Subcutaneous abdominal adipose tissue (tissue), 5 donors: ENCODE results near the gene BPIFB2.

Experiments used
- H3K27ac ChIP-seq: one replicate; pipeline ENCODE4 v1.7.0; 2013; ENCODE audit warnings: low read depth, mild to moderate bottlenecking, inconsistent platforms, low read length, moderate library complexity
- H3K27me3 ChIP-seq, 5 donors: one replicate each; pipeline ENCODE4 v1.7.0; 2013; ENCODE audit warnings: low read length in 5 of 5, inconsistent platforms in 1 of 5; ENCODE audit not compliant: control insufficient read depth in 5 of 5, insufficient read depth in 4 of 5
- H3K36me3 ChIP-seq, 5 donors: one replicate each; pipeline ENCODE4 v1.7.0; 2013; ENCODE audit warnings: low read length in 5 of 5; ENCODE audit not compliant: control insufficient read depth in 5 of 5, insufficient read depth in 5 of 5
- H3K4me1 ChIP-seq, 5 donors: one replicate each; pipeline ENCODE4 v1.7.0; 2013; ENCODE audit warnings: low read length in 5 of 5, mild to moderate bottlenecking in 3 of 5, moderate library complexity in 1 of 5; ENCODE audit not compliant: control insufficient read depth in 5 of 5, insufficient read depth in 5 of 5
- H3K4me3 ChIP-seq, 5 donors: one replicate each; pipeline ENCODE4 v1.7.0; 2013; ENCODE audit warnings: low read length in 5 of 5, low read depth in 1 of 5
- H3K9ac ChIP-seq, 5 donors: one replicate each; pipeline ENCODE4 v1.7.0; 2013; ENCODE audit warnings: low read length in 5 of 5, mild to moderate bottlenecking in 4 of 5, moderate library complexity in 3 of 5
- H3K9me3 ChIP-seq, 5 donors: one replicate each; pipeline ENCODE4 v1.7.0; 2013; ENCODE audit warnings: low read length in 5 of 5; ENCODE audit not compliant: control insufficient read depth in 5 of 5
- donor health status: healthy.
- donor health status: healthy.
- donor health status: healthy.
- donor health status: healthy.
- donor health status: healthy.

The BPIFB2 gene

GRCh38 chr20:32985596-32985995 is 21.9 kb upstream of the BPIFB2 start:
- Histone ChIP-seq H3K9ac (no peak overlapping the region), H3K4me1 (no peaks in the 10 kb centered on the region), H3K9me3 (peaks cover 0 to 5% (median 0%) of the 10 kb centered on the region in 5 donors), H3K27me3 (peaks cover 4 to 21% (median 15%) of the 10 kb centered on the region in 5 donors), H3K36me3 (no peaks in the 10 kb centered on the region), H3K27ac (no peak overlapping the region), H3K4me3 (no peak overlapping the region)

- no peak overlapping the region for H3K27ac ChIP-seq
- no peak overlapping the region for H3K9ac ChIP-seq
- no peaks in the 10 kb centered on the region for H3K4me1 ChIP-seq
- H3K27me3 ChIP-seq, result peaks cover 4 to 21% (median 15%) of the 10 kb centered on the region in 5 donors
- H3K9me3 ChIP-seq, result peaks cover 0 to 5% (median 0%) of the 10 kb centered on the region in 5 donors
- no peak overlapping the region for H3K4me3 ChIP-seq
- no peaks in the 10 kb centered on the region for H3K36me3 ChIP-seq
Observed at GRCh38 chr20:32986331-32986966, 21.1 kb upstream of the BPIFB2 start.

- Histone ChIP-seq H3K4me1 (no peaks in the 10 kb centered on the region), H3K36me3 (no peaks in the 10 kb centered on the region), H3K27ac (no peak overlapping the region), H3K9ac (no peak overlapping the region), H3K9me3 (peaks cover 0 to 5% (median 0%) of the 10 kb centered on the region in 5 donors), H3K4me3 (no peak overlapping the region), H3K27me3 (peaks cover 4 to 21% (median 18%) of the 10 kb centered on the region in 5 donors)
Observed at GRCh38 chr20:32987044-32987825, 20.3 kb upstream of the BPIFB2 start.

- Histone ChIP-seq H3K36me3 (no peaks in the 10 kb centered on the region), H3K27me3 (peaks cover 4 to 21% (median 18%) of the 10 kb centered on the region in 5 donors), H3K9ac (no peak overlapping the region), H3K9me3 (peaks cover 0 to 5% (median 0%) of the 10 kb centered on the region in 5 donors), H3K4me3 (no peak overlapping the region), H3K27ac (no peak overlapping the region), H3K4me1 (no peaks in the 10 kb centered on the region)
Observed at GRCh38 chr20:32988008-32988407, 19.5 kb upstream of the BPIFB2 start.

- Histone ChIP-seq H3K36me3 (no peaks in the 10 kb centered on the region), H3K27me3 (peaks cover 4 to 21% (median 18%) of the 10 kb centered on the region in 5 donors), H3K4me3 (no peak overlapping the region), H3K4me1 (no peaks in the 10 kb centered on the region), H3K9ac (no peak overlapping the region), H3K27ac (no peak overlapping the region), H3K9me3 (peaks cover 0 to 5% (median 0%) of the 10 kb centered on the region in 5 donors)
Observed at GRCh38 chr20:32989507-32990283, 17.8 kb upstream of the BPIFB2 start.

GRCh38 chr20:32990426-32990825 is 17.1 kb upstream of the BPIFB2 start:
- Histone ChIP-seq H3K9ac (no peak overlapping the region), H3K27ac (no peak overlapping the region), H3K4me3 (no peak overlapping the region), H3K9me3 (peaks cover 0 to 11% (median 2%) of the 10 kb centered on the region in 5 donors), H3K4me1 (no peaks in the 10 kb centered on the region), H3K27me3 (peaks cover 4 to 21% (median 18%) of the 10 kb centered on the region in 5 donors), H3K36me3 (no peaks in the 10 kb centered on the region)

- no peaks in the 10 kb centered on the region for H3K4me1 ChIP-seq
- peaks cover 4 to 20% (median 12%) of the 10 kb centered on the region in 5 donors for H3K27me3 ChIP-seq
- H3K4me3 ChIP-seq, result no peak overlapping the region
- H3K27ac ChIP-seq, result no peak overlapping the region
- H3K36me3 ChIP-seq, result no peaks in the 10 kb centered on the region
- H3K9me3 ChIP-seq, result peaks cover 0 to 13% (median 3%) of the 10 kb centered on the region in 5 donors
- H3K9ac ChIP-seq, result no peak overlapping the region
Observed at GRCh38 chr20:32991383-32991782, 16.1 kb upstream of the BPIFB2 start.

GRCh38 chr20:32991792-32992641 is 15.5 kb upstream of the BPIFB2 start:
- Histone ChIP-seq H3K9me3 (peaks cover 0 to 13% (median 3%) of the 10 kb centered on the region in 5 donors), H3K36me3 (no peaks in the 10 kb centered on the region), H3K9ac (no peak overlapping the region), H3K27ac (no peak overlapping the region), H3K4me3 (no peak overlapping the region), H3K27me3 (peaks cover 4 to 14% (median 12%) of the 10 kb centered on the region in 5 donors), H3K4me1 (no peaks in the 10 kb centered on the region)

GRCh38 chr20:32993496-32994050 is 13.9 kb upstream of the BPIFB2 start:
- Histone ChIP-seq H3K27me3 (peaks cover 4 to 12% (median 10%) of the 10 kb centered on the region in 5 donors), H3K27ac (no peak overlapping the region), H3K9me3 (peaks cover 0 to 13% (median 3%) of the 10 kb centered on the region in 5 donors), H3K36me3 (no peaks in the 10 kb centered on the region), H3K4me1 (no peaks in the 10 kb centered on the region), H3K9ac (no peak overlapping the region), H3K4me3 (no peak overlapping the region)
